ENCODE measurements around the gene DGCR6. TPM values are rescaled to one million over a fixed set of nuclear protein-coding genes. Genes with fewer than 3 reads are reported as not detected.
"Not testable (repeated sequence)": the region's sequence is repeated elsewhere in the genome, so short reads cannot be mapped to it uniquely, and the experiment has no call there.

Gene DGCR6
- total RNA-seq, 2 donors from 2014 or later: 1.2 to 2.3 TPM

GRCh38 chr22:18927020-18927419 is 20.9 kb downstream of the DGCR6 start:
- DNase-seq (no peak), ATAC-seq (no peak)
- intact Hi-C loops (cut with DNase I, micrococcal nuclease): no loop called here

- ATAC-seq: no peak
- intact Hi-C loops (cut with DNase I, micrococcal nuclease): no loop called here
- no peak for DNase-seq
These were observed 21.5 kb downstream of the DGCR6 start for GRCh38 chr22:18927573-18927972.

GRCh38 chr22:18929459-18929858 is 23.3 kb downstream of the DGCR6 start:
- peak; percentile 12 for ATAC-seq
- intact Hi-C loops (cut with DNase I, micrococcal nuclease): no loop called here

GRCh38 chr22:18931905-18932652 is 26.0 kb downstream of the DGCR6 start:
- DNase-seq (no peak), ATAC-seq (no peak)
- intact Hi-C loops (cut with DNase I, micrococcal nuclease): no loop called here

More at GRCh38 chr22:18929459-18929858, 23.3 kb downstream of the DGCR6 start:
- DNase-seq: no peak

- DNase-seq (no peak), ATAC-seq (peak; percentile 73)
- intact Hi-C loops (cut with DNase I, micrococcal nuclease): no loop called here
These were observed 27.8 kb downstream of the DGCR6 start for GRCh38 chr22:18933914-18934313.

GRCh38 chr22:18934688-18935087 is 28.6 kb downstream of the DGCR6 start:
- intact Hi-C loops (cut with DNase I, micrococcal nuclease); DNase-seq: not testable (repeated sequence)
- peak; percentile 27 for ATAC-seq

- ATAC-seq (peak; percentile 68), DNase-seq (no peak)
- intact Hi-C loops (cut with DNase I, micrococcal nuclease): no loop called here
These were observed 29.9 kb downstream of the DGCR6 start, which contains the start of gene PRODH for GRCh38 chr22:18935889-18936529. Gene PRODH, minus strand, starts transcription at chr22:18936293. Its CDS starts 6 bp downstream, at chr22:18936287.

- intact Hi-C loops (cut with DNase I, micrococcal nuclease); DNase-seq: not testable (repeated sequence)
These were observed 32.6 kb downstream of the DGCR6 start for GRCh38 chr22:18938691-18939090.

GRCh38 chr22:18947105-18947504 is 41.0 kb downstream of the DGCR6 start:
- DNase-seq; intact Hi-C loops (cut with DNase I, micrococcal nuclease); ATAC-seq: not testable (repeated sequence)

More at GRCh38 chr22:18938691-18939090, 32.6 kb downstream of the DGCR6 start:
- ATAC-seq: not testable (repeated sequence)

- intact Hi-C loops (cut with DNase I, micrococcal nuclease): no loop called here
- DNase-seq (peak in 1 of 2 donors; percentile 12), ATAC-seq (no peak)
These were observed 41.8 kb downstream of the DGCR6 start for GRCh38 chr22:18947905-18948304.

GRCh38 chr22:18950141-18950540 is 44.0 kb downstream of the DGCR6 start:
- DNase-seq (no peak), ATAC-seq (no peak)
- intact Hi-C loops (cut with DNase I, micrococcal nuclease): no loop called here

- no peak for DNase-seq
- ATAC-seq: no peak
- intact Hi-C loops (cut with DNase I, micrococcal nuclease): no loop called here
These were observed 45.9 kb downstream of the DGCR6 start for GRCh38 chr22:18952022-18952421.

GRCh38 chr22:18953128-18953527 is 47.0 kb downstream of the DGCR6 start:
- DNase-seq; intact Hi-C loops (cut with DNase I, micrococcal nuclease); ATAC-seq: not testable (repeated sequence)

GRCh38 chr22:18954303-18954989 is 48.3 kb downstream of the DGCR6 start:
- ATAC-seq (peak; percentile 91), DNase-seq (peak in 1 of 2 donors; percentile 71)
- intact Hi-C loops (cut with DNase I, micrococcal nuclease): not testable (repeated sequence)

- no peak for ATAC-seq
- no peak for DNase-seq
- intact Hi-C loops (cut with DNase I, micrococcal nuclease): no loop called here
These were observed 49.0 kb downstream of the DGCR6 start for GRCh38 chr22:18954990-18955571.

GRCh38 chr22:18955696-18956095 is 49.6 kb downstream of the DGCR6 start:
- intact Hi-C loops (cut with DNase I, micrococcal nuclease): no loop called here
- ATAC-seq (no peak), DNase-seq (no peak)

GRCh38 chr22:18956121-18956895 is 50.2 kb downstream of the DGCR6 start:
- intact Hi-C loops (cut with DNase I, micrococcal nuclease); ATAC-seq; DNase-seq: not testable (repeated sequence)

GRCh38 chr22:18956956-18957355 is 50.8 kb downstream of the DGCR6 start:
- intact Hi-C loops (cut with DNase I, micrococcal nuclease); ATAC-seq: not testable (repeated sequence)
- DNase-seq: peak in 1 of 2 donors; percentile 4
